Activated naive CD4-positive, alpha-beta T cell treated with anti-CD3 and anti-CD28 coated beads, Interleukin-2, amount 50 U/mL, for 16 hours (primary cell): ENCODE data around the gene ITSN2.

ENCODE experiments used
- DNase-seq: peaks from one replicate; pipeline ENCODE4 v3.0.0-alpha.2; 2020

The ITSN2 gene

GRCh38 chr2:24332791-24333540 is 27.4 kb downstream of the ITSN2 start:
- no peak for DNase-seq

DNA sequence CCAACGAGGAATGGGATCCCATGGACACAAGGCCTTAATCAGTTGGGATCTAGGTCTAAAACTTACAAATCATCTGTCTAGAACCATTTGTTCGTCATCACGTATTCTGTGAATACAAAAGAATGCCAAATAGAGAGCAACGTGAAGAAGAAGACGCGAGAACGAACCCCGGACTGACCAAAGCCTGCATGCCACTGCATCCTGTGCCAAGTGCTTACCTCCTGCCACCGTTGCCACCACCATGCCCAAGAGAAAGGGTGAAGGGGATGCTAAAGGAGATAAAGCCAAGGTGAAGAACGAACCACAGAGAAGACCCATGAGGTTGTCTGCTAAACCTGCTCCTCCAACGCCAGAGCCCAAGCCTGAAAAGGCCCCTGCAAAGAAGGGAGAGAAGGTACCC is 30.2 kb downstream of the ITSN2 start:
- DNase-seq, result no peak

DNA sequence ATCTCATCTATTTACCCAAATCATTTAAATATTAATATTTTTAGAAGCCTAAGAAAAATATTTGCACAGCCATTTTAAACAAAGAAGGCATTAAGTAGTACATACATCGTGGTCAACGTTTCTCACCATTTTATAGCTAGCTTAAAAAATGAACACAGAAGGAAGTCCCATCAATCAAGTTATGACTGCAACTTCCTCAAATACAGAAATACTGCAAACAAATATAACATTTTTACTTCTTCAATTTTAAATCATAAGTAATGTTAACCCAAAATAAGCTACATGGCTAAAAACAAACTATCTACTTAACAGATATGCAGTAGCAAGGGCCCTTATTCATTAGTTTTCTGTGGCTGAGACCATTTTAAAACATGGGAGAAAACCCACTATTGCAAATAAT is 30.6 kb downstream of the ITSN2 start:
- DNase-seq, result no peak

GRCh38 chr2:24328010-24328409 is 32.3 kb downstream of the ITSN2 start:
- DNase-seq, result no peak

GRCh38 chr2:24317491-24317920 is 42.8 kb downstream of the ITSN2 start:
- DNase-seq, result no peak

DNA sequence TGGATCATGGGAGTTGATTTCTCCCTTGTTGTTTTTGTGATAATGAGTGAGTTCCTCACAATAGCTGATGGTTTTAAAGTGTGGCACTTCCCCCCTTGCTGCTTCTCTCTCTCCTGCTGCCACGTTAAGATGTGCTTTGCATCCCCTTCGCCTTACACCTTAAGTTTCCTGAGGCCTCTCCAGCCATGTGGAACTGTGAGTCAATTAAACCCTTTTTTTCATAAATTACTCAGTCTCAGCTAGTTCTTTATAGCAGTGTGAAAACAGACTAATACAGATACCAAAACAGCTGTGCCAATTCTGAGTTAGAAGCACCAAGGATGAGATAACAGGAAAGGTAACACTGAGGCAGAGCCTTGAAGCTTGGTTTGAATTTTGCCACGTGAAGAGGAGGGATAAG is 44.7 kb downstream of the ITSN2 start:
- DNase-seq, result no peak

DNA sequence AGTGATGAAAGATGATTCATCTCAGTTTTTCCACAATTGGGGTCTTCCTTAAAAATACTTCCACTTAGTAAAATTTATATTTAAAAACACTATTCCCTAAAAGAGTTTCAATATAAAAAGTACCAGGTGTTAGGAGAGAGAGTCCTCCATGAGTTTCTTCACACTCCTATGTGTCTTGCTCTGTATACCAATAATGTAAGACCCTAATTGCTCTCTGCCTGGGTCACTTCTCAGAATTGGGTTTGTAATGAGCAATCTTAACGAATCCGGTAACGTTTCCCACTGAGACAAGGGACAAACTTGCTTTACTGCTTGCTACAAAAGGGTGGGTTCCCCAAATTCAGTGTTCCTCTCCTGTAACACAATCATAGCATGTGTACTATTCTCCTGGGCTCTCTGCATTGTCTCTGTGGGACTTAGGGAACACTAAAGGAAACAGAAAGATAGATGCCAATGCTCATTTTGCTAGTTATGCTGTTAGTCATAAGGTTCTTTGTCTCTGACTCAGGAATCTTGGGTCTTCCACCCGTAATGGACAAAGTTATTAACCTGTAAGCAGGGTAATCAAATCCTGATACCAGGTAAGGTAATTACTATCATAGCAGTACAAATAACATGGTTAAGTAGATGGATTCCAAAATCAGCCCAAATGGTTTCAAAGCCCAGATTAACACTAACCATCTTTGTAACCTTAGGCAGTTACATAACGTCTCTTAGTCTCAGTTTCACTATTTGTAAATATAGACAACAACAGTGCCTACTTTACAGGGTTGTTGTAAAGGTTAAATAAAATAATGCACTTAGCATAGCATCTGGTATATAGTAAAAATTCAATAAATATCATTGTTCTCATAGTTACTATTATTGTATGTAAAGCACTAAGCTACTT is 46.3 kb downstream of the ITSN2 start:
- no peak for DNase-seq

DNA sequence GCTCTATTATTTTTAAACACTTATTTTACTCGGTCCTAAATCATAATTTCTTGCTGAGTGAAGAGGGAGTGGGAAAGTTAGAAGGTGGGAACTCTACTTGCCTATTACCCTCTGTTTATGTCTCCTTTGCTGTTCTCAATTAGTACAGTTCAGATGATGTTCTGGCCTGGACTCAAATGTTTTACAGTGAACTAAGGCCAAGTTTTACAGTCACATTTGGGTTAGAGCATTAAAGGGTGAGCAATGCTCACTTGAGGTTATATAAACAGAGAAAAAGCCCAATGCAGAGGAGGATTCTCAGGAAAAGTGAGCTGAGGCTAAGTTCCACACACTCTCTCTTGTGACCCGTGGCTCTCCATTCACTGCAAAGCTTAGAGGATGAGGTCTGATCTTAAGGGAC is 52.4 kb downstream of the ITSN2 start:
- no peak for DNase-seq

DNA sequence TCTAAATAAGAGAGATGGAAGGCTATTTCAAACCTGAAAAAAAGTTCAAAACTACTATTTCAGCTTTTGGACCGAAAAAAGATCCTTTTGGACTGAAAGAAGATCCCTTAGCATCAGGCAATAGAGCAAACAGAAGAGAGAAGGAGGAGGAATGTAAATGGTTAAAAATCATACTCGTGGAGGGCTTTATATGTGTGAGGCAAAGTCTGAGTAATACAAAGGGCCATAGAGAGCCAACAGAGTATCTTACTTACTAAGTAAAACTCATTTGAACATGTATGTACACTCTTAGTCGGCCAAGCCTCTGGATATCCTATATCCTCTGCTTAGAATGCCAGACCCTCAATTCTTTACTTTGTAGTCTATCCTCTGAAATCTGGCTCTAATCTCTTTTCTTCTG is 55.7 kb downstream of the ITSN2 start:
- no peak for DNase-seq

DNA sequence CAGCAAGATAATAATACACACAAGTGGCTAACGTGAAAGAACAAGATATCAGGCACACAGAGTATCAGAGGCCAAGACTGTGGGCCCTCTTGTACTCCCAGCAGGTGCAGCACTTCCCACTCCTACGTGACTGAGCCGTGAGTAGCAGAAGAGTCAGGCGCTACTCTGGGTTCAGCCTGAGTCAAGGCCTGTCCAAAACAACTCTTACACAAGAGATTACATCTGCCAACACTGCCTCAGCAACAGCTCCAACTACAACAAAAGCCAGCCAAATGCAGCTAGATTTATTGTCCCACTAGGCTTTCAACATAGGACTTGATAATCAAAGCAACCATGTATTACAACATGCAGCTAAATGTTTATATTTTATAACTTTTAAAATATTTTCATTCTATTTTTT is 56.2 kb downstream of the ITSN2 start:
- no peak for DNase-seq

DNA sequence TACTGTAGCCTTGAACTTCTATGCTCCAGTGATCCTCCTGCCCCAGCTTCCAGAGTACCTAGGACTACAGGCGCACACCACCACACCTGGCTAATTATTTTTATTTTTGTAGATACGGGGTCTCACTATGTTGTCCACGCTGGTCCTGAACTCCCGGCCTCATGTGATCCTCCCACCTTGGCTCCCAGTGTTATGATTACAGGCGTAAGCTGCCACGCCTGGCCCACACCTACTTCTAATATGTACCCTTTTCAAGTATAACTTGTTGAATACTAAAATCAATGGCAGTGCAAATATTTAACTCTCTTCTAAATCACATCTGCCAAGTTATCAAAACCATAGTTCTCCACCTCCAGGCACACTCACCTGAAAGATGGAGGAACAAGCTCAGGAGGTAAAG is 58.7 kb downstream of the ITSN2 start:
- no peak for DNase-seq

- DNase-seq, result no peak
These were observed 62.7 kb downstream of the ITSN2 start for GRCh38 chr2:24297663-24298062.

DNA sequence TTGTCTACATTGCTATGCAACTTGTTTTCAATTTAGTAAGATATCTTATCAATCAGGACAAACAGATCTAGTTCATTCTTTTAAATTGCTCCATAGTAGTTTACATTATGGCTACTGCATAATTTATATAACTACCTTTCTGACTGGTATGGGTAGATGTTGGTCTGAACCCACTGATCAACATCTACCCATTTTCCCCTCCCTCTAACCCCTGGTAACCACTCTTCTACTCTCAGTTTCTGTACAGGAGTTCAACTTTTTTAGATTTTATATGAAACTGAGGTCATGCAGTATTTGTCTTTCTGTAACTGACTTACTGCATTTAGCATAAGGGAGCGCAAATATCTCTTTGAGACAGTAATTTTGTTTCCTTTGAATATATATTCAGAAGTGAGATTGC is 73.2 kb downstream of the ITSN2 start:
- DNase-seq, result no peak

- DNase-seq, result no peak
These were observed 74.7 kb downstream of the ITSN2 start for GRCh38 chr2:24285484-24286152.

- no peak for DNase-seq
These were observed 79.7 kb downstream of the ITSN2 start for GRCh38 chr2:24280645-24281044.

DNA sequence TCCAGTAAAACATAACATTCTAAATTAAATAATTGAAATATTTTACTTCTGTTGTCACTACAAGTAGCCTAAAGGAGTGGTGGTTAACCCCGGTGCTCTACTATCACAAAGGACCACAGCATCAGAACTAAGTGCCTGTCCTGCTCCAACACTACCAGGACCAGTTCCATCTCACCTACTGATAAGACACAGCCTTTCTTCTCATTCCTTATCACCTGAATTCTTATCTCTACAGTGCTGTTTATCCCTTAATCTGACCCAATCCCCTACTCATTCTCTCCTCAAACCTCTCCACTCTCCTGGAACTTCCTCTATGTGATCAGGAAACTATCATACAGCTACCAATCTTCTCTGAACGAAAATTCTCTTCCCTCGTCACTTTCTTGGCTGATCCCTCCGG is 80.2 kb downstream of the ITSN2 start:
- DNase-seq, result no peak

GRCh38 chr2:24276349-24276899 is 83.9 kb downstream of the ITSN2 start:
- DNase-seq, result no peak

GRCh38 chr2:24274809-24275208 is 85.5 kb downstream of the ITSN2 start:
- DNase-seq, result no peak

DNA sequence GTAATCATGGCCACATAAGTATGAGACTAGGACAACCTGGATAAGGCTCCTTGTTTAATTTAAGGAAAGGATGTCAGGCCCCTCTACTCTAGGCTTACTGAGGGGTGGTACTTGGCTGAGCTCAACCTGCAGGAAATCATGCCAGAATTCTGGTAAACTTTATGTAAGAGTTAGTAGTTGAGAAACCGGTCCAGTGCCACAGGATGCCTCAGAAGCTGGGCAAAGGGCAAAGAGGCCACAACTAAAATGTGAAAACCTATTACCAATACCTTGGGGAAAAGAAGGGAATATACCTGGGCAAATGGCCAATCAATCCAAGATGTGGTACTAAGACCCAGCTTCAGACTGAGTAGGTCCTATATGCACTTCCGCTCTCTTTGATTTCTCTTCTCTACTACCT is 86.7 kb downstream of the ITSN2 start:
- DNase-seq, result no peak

GRCh38 chr2:24272907-24273306 is 87.4 kb downstream of the ITSN2 start:
- DNase-seq, result no peak

- no peak for DNase-seq
These were observed 88.1 kb downstream of the ITSN2 start for GRCh38 chr2:24272161-24272802.

DNA sequence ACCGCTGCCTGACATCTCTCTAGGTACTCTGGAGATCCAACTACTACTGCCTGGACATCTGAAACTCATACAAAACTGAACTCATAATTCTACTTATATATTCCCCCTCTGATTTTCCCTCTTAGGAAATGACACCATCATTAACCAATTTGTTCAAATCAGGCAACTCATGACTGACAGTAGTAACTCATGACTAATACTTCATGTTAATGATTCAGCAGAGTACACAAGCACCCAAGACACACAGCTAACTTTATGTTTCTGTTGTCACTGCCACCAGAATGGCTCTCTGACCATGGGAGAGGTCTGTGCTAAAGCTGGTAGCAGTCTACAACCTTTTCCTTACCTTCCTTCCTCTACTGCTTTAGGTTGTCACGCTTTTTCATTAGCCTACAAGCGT is 91.1 kb downstream of the ITSN2 start:
- no peak for DNase-seq

DNA sequence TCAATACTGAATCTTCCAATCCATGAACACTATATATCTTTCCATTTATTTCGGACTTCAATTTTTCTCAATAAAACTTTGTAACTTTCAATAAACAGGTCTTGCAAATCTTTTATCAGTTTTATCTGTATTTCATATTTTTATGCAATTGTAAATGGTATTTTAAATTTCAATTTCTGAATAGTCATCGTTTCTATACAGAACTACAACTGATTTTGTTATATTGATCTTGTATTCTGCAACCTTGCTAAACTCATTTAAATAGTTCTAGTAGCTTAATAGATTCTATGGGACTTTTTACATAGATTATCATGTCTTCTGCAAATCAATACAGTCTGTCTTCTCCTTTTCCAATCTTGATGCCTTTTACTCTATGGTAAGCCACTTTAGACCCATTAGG is 95.1 kb downstream of the ITSN2 start:
- no peak for DNase-seq
